Measurements from ENCODE around the gene KLK15. TPM values are rescaled to one million over a fixed set of nuclear protein-coding genes. Genes with fewer than 3 reads are reported as not detected.
A peak's percentile ranks its signal among the peaks of the same experiment; 100 is the strongest.

The KLK15 gene
- total RNA-seq, 2 donors from 2014 or later = not detected

DNA sequence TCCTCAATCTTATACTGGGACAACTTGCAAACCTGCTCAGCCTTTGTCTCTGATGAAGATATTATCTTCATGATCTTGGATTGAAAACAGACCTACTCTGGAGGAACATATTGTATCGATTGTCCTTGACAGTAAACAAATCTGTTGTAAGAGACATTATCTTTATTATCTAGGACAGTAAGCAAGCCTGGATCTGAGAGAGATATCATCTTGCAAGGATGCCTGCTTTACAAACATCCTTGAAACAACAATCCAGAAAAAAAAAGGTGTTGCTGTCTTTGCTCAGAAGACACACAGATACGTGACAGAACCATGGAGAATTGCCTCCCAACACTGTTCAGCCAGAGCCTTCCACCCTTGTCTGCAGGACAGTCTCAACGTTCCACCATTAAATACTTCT lies 17.4 kb upstream of the KLK15 start:
- DNase-seq (ENCODE audit: low spot score) = no peak
- intact Hi-C loops (cut with DNase I) = no loop called here

- DNase-seq (ENCODE audit: low spot score) = no peak
- intact Hi-C loops (cut with DNase I) = no loop called here
These were observed 11.0 kb upstream of the KLK15 start for GRCh38 chr19:50844296-50844935.

DNA sequence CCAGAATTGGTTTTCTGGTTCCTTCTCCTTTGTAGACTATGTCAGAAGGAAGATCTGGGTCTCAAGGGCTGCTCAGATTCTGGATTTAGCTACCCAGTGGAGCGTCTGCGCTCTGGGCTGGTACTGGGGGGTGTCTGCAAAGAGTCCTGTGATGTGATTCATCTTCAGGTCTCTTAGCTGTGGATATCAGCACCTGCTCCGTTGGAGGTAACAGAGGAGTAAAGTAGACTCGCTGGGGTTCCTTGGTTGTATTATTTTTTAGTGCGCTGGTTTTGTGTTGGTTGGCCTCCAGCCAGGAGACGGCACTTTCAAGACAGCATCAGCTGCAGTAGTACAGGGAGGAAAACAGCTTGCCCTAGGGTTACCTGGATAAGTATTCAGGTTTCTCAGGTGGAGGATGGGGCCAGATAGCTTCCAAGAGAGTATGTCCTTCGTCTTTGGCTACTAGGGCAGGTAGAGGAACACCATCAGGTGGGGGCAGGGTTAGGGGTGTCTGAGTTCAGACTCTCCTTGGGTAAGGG lies 10.4 kb upstream of the KLK15 start:
- DNase-seq (ENCODE audit: low spot score) = no peak
- intact Hi-C loops (cut with DNase I) = no loop called here

GRCh38 chr19:50843205-50843604 lies 9.8 kb upstream of the KLK15 start:
- no peak for DNase-seq (ENCODE audit: low spot score)
- intact Hi-C loops (cut with DNase I) = no loop called here

DNA sequence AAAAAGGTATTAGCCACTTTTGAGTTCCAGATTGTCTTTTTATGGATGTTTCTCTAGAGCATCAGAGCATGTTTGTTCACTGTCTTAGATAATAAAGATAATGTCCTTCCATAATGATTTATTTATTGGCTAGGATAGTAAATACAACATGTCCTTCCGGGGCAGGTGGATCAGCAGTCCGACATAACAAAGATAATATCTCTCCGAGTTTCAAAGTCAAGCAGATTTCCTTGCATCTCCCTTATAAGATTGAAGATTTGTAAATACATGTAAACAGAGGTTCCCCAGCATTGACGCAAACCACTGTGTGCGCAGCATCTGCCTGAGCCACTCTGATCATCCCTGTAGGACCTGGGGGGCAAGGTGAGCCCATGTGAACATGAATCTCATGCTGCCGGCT lies 8.8 kb upstream of the KLK15 start:
- intact Hi-C loops (cut with DNase I) = no loop called here
- DNase-seq (ENCODE audit: low spot score) = no peak

- DNase-seq (ENCODE audit: low spot score) = no peak
- intact Hi-C loops (cut with DNase I) = no loop called here
These were observed 6.6 kb upstream of the KLK15 start for GRCh38 chr19:50839712-50840655.

DNA sequence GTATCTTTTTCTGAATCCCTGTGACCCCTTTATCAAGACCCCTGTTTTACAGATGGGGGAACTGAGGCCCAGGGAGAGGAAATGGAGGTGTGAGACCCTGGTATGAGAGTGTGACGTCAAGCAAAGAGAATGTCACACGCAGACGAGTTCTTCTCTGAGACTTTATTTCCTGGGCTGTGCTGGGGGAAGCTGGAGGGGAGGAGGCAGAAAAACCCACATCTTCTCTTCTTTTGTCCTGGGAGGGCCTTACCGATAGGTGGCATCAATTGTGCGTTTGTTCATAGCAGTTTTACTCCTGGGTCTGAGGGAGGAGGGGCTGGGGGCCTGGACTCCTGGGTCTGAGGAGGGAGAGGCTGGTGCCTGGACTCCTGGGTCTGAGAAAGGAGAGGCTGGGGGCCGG lies 4.9 kb upstream of the KLK15 start:
- no peak for DNase-seq (ENCODE audit: low spot score)
- intact Hi-C loops (cut with DNase I) = no loop called here

DNA sequence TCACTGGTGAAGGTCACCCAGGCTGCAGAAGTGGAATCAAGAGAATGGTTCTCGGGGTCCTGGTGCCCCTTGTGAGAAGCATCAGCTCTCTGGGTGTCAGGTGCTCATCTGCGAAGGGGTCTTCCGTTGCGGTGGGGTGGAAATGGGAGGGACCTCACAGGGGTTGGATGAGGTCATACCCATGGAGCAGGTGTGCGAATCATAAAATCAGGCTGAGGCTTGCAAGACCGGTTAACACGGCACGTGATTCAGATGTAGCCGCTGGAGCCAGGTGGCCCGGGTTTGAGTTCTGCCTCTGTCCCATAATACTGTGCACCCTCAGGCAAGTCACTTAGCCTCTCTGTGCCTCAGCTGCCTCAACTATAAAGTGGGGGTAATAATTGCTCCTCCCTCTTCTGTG lies 3.9 kb upstream of the KLK15 start:
- intact Hi-C loops (cut with DNase I) = no loop called here
- DNase-seq (ENCODE audit: low spot score) = peak; percentile 35

DNA sequence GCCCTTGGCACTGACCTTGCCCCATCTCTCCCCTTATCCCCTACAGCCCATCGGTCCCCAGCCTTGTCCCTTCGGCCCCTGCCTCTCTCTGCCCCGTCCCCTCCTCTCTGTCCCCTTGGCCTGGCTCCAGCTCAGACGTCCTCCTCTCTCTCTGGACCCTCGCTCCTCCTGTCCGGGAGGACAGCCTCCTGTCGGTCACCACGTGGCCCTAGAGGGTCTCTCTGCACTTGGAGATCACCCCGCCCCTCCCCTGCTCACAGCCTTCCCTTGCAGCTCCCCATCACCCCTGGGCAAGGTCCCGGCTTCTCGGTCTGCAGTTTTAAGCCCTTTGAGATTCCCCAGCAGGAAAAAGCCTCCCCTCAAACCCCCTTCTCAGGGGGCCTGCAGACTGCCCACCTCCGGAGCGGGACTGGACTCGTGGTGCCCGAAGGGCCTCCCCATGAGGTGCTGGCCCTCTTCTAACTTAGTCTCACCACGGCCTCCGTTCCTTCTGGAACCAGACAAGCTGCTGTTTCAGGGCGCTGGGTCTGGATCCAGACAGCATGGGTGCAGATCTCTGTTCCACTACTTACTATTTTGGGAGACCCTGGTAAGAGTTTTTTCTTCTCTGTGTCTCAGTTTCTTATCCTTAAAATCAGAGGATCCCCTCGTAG lies 3.3 kb upstream of the KLK15 start:
- peak; percentile 30 for DNase-seq (ENCODE audit: low spot score)
- intact Hi-C loops (cut with DNase I) = no loop called here

GRCh38 chr19:50835785-50836542 lies 2.6 kb upstream of the KLK15 start:
- peak; percentile 83 for DNase-seq (ENCODE audit: low spot score)
- intact Hi-C loops (cut with DNase I) = no loop called here

- peak; percentile 5 for DNase-seq (ENCODE audit: low spot score)
- intact Hi-C loops (cut with DNase I) = no loop called here
These were observed 1.9 kb upstream of the KLK15 start for GRCh38 chr19:50835103-50835784.

DNA sequence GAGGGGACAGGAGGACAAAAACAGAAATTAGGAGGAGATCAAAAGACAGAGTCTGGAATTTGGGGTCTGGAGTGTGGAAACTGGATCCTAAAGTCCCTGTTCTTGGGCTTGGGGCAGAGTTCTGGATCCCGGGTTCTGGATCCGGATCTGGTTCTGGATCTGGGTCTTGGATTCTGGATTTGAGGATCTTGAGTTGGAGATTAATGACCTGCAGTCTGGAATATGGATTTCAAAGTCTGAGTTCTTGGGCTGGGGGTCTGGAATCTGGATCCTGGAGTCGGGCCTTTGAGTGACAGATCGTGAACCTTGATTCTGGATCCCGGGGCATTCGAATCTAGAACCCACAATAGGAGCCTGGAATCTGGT lies 411 bp upstream of the KLK15 start:
- peak; percentile 23 for DNase-seq (ENCODE audit: low spot score)
- intact Hi-C loops (cut with DNase I) = no loop called here

DNA sequence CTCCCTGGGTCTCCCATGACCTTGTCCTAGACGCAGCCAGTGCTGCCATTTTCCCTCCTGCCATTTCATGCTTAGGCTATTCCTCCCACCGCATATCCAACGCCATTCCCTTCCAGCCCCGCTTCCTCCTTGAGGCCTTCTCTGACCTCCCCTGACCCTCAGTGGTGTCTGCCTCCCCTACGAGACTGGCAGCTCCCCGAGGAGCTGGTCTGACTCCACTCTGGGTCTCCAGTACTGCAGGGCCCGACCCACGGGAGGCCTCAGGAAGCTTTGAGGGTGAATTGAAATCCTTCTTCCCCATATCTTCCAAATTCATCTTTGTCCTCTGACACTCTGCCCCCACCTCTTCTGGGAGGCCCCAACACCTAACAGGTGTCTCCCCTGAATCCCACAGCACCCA lies 708 bp downstream of the KLK15 start:
- intact Hi-C loops (cut with DNase I) = no loop called here
- peak; percentile 72 for DNase-seq (ENCODE audit: low spot score)

DNA sequence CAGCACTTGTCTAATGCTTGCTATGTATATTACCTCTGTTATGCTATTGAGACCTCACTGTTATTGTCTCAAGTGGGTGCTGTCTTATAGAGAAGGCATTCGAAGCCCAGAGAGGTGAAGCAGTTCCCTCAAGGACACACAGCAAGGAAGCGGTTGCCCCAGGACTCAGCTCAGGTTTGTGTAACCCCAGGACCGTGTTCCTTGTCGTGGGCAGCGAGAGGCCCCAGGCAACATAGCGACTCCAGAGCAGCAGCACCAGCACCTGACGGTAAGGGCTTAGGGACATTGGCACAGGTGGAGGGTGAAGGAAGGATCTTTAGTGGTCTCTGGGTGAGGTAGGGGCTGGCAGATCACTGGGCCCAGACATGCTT lies 2.4 kb downstream of the KLK15 start:
- peak; percentile 63 for DNase-seq (ENCODE audit: low spot score)
- intact Hi-C loops (cut with DNase I) = no loop called here

- peak; percentile 75 for DNase-seq (ENCODE audit: low spot score)
- intact Hi-C loops (cut with DNase I) = no loop called here
These were observed 2.9 kb downstream of the KLK15 start for GRCh38 chr19:50830266-50831025.

DNA sequence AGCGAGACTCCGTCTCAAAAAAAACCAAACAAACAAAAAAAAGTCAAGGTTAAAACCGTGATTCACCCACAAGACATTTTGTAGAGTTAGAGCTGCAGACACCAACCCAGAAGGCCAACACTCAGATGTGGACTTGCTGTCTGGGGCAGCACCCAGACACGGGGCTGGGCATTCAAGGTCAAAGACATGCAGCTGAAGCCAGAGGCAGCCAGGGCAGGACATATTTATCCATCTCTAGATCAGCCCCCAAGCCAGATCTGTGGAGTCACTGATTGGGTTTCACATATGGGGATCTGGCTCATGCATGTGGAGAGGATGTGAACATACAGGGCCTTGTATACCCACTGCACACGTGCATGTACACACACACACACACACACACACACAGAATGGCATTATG lies 3.6 kb downstream of the KLK15 start:
- intact Hi-C loops (cut with DNase I) = no loop called here
- peak; percentile 44 for DNase-seq (ENCODE audit: low spot score)

GRCh38 chr19:50827476-50827875 lies 5.9 kb downstream of the KLK15 start:
- intact Hi-C loops (cut with DNase I) = no loop called here
- peak; percentile 18 for DNase-seq (ENCODE audit: low spot score)

- peak; percentile 66 for DNase-seq (ENCODE audit: low spot score)
- intact Hi-C loops (cut with DNase I) = no loop called here
These were observed 6.7 kb downstream of the KLK15 start for GRCh38 chr19:50826492-50827240.

Data from posterior vena cava (tissue), 2 donors.